ENCODE results near the gene ECEL1.
"Not testable (repeated sequence)": the region's sequence is repeated elsewhere in the genome, so short reads cannot be mapped to it uniquely, and the experiment has no call there.

The ECEL1 gene

DNA sequence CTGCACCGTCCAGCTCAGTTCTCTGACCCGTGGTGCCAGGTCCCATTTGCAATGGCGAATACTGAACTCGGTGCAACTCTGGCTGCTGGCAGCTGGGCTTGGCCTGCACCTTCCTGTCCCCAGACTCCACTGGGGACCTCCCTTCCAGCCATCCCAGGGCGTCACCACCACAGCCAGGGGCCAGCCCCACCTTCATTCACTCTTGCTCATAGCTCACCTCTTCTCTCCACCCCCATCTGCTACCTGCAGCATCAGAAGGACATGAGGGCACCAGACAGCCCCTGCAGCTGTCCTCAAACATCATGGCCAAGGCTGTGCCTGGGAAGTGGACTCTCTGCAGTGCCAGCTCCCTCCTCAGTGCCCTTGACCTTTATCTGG is 47.9 kb downstream of the ECEL1 start:
- no peak for DNase-seq

DNA sequence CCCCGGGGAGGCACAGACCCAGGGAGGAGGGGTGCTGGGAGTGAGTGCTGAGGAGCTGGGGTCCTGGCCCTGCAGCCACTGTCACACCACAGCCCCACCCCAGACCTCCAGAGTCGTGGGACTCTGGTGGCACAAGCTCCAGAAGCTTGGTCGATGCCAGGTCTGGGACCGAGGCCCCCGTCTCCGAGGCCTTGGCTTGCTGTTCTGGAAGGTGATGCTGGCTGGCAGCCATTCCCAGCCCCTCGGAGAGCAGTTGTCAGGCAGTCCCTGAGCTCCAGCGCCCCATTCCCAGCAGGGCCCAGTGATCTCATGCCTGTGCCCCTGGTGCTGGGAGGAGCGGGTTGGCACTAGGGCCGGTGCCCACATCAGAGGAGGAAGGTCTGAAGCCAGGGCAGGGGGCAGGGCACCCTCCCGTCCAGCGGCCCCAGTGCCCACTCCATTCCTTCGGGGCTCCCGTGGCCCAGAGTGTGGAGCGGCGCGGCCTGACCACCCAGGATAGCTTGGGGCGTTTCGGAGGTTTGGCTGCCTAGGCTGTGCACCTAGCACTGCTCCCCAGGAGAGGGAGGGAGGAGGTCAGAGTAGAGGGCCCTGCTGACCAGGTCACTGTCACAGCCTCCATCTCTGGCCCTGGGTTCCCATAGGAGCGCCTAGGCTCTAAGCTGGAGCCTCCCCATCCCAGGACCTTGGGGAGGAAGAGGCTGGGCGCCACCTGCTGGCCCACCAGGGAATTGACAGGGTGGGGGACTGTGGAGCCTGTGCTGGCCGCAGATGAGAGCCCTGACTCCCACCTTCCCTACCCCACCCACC is 48.5 kb downstream of the ECEL1 start:
- DNase-seq: peak in 1 of 2 experiments; percentile 32

DNA sequence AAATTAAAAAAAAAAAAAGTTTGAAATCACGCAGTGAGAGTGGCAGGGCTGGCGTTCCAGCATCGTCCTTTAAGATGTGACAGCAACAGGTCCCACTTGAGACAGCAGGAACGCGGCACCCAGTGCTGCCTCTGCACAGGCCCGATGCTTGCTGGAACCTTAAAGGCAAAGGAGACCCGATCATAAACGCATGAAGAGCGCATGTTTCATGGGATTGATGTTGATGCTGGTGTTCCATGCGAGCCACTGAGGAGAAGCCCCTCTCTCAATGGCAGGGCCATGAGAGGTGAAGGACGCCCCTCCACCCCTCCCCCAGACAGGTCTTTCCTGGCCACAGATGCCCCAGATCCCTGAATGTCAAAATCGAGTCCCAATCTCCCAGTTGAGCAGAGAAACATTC is 49.5 kb downstream of the ECEL1 start:
- DNase-seq: no peak

DNA sequence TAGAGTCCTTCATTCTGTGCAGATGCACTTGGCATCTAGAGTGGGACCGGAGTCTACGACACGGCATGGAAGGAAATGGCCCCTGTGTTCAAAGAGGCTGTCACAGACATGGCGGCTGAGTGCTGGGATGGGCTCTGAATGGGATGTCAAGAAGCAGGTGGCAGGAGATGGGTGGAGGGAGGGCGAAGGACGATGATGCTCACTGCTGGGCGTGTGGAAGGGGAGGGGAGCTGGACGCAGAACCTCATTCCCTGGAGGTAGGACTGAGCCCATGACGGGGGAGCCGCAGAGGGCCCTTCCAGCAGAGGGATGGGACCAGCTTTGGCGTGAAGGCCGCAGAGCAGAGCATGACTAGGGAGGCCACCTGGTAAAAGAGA is 50.5 kb downstream of the ECEL1 start:
- DNase-seq: no peak

DNA sequence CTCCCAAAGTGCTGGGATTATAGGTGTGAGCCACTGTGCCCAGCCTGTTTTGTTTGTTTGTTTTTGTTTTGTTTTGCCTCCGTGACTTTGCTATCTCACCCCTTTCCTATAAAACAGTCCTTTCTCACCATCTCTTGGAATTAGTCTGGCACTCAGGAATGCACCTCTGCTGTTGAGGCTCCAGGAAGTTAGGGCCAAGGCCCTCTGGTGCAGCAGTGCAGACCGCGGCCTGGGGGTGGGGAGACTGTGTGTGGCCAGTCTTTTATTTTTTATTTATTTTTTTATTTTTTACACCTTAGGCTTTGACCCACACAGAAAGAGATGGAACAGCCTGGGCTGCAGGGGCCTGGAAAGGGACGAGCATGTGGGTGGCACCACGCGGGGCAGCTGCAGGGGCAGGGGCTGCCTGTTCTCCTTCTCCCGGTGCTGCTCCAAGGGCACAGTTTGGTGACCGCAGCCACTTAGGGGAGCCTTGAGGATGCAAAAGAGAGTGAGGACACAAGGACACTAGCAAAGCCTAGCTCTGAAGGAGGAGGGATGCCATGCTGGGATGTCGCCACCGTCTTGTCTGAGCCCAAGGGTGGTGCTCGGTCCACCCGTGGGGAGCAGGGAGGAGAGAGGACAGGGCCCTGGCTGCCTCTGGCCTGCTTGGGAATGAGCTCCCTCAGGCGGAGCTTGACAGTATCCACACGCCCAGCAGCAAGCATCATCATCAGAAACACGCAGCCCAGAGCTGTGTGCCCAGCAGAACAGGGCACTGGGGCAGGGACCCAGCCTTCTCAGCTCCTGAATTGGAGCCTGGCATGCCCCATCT is 51.0 kb downstream of the ECEL1 start:
- no peak for DNase-seq

DNA sequence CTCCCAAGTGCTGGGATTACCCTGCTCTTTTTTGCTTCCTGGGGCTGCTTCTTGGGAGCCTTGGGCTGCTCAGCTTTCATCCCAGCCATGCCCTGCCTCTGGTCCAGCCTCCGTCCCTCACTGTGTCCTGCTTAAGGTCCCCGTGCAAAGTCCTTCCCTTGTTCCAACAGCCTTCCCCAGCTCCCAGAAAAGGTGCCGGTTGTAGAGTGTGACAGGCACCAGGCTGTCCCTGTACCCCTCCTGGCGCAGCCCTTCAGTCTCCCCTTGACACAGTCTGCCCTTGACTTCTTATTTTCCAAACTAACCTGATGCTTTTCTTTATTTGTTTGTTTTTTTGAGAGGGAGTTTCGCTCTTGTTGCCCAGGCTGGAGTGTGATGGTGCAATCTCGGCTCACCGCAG is 51.8 kb downstream of the ECEL1 start:
- no peak for DNase-seq

DNA sequence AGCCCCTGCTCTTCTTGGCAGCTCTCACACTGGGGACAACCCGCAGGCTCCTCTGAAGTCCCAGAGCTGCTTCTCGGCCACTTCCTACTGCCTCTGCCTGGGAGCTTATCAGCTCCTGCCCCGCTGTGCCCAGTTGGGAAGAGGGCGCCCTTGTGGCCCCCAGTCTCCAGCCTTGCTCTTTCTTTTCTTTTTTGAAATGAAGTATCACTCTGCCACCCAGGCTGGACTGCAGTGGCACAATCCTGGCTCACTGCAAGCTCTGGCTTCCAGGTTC is 52.3 kb downstream of the ECEL1 start:
- no peak for DNase-seq

DNA sequence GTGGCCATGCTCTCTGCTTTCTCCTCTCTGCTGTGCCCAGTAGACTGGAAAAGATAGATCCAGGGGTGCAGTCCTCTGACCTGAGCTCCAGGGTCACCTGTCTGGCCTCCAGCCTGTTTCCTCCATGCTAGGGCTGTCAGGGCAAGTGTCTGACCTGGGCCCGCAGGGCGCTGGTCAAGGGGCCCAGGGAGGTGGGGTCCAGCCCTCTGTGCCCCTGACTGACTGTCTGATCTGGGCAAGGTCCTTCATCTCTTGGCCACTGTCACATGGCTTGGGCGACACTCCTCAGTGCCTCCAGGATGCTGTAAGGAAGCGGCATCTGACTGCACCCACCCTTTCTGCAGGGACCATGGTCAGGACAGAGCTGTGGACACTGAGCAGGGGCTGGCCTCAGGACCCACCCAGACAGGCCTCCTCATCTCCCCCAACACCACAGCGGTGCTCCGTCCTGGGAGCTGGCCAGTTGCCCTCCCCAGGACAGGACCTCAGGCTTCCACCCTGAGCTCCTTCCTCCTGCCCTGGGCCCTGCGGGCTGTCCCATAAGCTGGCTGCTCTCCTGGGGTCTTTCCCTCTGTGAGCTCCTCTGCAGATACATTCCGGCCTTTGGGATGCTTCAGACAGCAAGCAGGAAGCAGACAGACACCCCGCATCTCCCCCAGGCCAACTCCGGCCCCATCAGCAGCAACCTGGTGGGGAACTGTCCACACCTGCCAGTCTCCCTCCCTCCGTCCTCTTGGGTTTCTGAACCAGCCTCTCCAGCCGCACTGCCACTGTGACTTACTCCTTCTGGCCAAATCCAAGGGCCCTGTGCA is 52.9 kb downstream of the ECEL1 start:
- DNase-seq: no peak

DNA sequence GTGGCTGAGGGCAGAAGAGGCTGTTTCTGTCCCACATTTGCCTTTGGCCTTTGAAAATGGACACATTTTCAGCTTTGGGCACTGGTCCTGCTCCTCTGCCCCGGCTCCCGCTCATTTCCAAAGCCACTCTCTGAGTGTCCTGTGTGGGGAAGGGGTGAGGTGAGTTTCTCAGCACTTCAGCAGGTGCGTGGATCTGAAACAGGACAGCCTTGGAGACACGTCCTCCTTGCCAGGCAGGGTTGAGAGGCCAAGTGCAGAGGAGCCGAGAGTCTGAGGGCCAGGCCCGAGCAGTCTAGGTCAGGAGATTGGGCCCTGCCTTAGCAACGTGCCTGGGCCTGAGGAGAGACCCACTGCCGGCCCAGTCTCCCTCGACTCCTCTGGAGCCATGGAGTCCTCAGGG is 53.5 kb downstream of the ECEL1 start:
- no peak for DNase-seq

DNA sequence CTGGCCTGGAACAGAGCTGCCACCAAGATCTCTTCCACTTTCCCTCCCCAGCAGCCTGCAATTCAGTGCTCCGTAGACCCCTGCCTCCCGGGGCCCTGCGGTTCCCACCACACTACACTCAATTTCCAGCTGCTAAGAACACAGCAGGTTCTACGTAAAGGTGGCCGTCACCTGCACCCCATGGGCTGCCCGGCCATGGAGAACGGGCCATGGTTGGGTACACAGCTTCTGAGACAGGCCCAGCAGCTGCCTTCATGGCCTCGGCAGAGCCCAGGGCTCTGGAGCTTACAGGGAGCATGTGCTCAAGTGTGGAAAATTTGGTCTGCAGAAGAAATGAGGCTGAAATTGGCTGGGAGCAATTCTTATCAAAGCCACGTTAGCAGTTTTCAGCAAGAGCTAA is 54.0 kb downstream of the ECEL1 start:
- DNase-seq: not testable (repeated sequence)

DNA sequence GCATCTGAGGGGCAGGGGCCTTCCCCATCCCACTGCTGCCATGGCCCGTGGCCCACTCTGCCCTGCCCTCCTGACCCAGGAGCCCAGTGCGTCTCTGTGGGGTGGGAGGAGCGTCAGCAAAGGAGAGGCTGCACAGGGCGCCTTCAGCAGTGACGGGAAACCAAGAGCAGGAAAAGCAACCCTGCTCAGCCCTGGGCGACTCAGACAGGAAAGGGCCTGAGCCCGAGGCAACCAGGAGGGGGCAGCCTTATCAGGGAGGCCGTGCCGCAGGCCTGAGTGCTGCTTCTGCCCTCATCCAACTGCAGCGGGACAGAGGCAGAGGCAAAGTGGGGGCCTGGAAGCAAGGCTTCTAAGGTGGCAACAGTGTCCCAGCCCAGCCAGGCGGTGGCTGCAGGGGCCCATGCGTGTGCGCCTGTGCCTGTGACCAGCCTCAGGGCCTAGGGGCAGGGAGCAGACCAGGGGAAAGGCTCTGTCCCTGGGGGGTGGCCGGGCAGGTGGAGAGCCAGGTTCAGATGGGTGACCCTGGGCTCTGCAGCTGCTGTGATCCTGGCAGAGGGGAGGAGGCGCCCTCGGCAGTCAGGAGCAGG is 54.9 kb downstream of the ECEL1 start:
- DNase-seq: no peak

DNA sequence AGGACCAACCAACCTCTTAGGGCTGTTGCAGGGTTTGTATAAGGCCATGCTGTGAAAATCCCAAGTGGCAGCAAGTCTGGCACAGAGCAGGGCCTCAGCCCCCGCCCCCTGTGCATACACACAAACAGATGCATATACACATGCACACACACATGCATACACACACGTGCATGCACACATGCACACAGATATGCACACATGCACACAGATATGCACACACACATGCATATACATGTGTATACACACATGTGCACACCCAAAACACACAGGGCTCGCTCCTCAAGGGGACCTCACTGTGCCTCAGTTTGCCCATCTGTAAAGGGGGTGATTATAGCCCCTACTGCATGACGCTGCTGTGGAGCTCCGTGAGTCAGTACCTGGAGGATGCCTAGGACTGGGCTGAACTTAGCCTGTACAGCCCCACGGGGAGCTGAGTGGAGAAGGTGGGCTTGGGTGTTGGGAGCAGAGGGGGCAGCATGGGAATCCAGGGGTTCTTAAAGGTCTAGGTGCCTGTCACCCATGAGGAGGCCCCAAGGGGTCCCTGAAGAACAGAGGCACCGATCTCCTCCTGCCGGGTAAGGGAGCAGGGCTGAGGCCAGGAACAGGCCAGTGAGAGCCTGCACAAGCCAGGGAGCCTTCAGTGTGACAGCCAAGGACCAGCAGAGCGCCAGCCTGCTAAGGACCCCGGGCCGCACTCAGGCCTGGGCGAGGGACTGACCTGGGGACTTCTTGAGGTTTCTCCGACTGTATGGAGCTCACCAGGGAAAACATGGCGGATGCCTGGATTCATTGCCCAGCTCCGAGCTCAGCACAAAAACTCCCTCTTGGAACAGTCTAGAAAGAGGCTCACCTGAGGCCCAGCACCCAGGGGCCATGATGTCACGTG is 55.7 kb downstream of the ECEL1 start:
- DNase-seq: no peak
